Stimulated activated naive CD4-positive, alpha-beta T cell (primary cell): ENCODE data around the gene ITPR2.
"Not testable (repeated sequence)": the region's sequence is repeated elsewhere in the genome, so short reads cannot be mapped to it uniquely, and the experiment has no call there.

Source experiments
- DNase-seq, 6 experiments: peaks; one replicate each; lab custom pipeline; 2025; lab: John Stamatoyannopoulos, UW

Gene ITPR2

DNA sequence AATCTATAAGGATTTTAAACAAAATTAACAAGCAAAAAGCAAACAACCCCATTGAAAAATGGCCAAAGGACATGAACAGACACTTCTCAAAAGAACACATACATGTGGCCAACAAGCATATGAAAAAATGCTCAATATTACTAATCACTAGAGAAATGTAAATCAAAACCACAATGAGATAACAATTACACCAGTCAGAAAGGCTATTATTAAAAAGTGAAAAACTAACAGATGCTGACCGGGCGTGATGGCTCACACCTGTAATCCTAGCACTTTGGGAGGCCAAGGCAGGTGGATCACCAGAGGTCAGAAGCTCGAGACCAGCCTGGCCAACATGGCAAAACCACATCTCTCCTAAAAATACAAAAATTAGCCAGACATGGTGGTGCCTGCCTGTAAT, 315.7 kb downstream of the ITPR2 start:
- not testable (repeated sequence) for DNase-seq

DNA sequence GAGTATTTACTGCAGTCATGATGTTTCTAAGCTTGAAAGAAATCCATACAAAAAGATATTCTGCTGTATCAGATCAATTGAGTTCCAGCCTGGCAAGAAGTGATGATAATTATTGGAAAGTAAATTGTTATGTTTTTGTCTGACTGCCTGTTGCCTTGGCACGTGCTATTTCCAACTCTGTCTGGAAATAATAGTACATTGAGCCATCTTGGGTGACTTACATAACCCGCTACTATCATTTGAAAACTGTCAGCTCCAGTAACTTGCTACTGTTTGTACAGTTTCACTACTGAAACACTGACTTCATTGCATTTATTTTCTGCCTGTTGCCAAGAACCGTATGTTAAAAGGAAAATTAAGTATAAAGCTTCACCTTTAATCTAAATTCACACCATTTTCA, 318.6 kb downstream of the ITPR2 start:
- DNase-seq: no peak

DNA sequence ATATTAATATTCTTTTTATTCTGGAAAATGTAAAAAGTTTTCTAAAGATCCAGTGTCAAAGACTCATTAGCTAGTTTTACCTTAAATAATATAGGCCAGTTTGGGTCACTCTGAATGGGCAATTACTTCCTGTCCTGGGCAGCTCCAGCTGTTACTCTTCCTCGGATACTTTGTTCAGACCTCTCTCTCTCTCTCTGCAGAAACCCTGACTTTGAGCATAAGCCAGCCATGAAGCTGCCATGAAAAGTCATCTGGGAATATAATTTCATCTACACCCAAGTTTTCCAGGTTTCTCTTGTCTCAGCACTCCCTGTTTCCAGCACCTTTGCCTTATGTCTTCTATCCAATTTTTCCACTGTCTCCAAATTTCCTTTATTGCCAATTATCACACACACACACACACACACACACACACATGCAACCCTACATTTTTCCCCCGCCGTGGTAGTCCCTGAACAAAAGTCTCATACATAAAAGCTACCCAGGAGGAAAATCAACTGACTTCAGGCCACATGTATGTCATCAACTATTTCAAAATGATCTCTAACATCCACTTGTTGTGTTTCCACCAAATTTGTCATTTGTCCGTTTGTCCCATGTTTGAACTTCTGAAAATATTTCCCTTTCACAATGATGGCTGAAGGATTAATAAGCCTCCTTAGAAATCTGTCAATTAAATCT, 319.5 kb downstream of the ITPR2 start:
- DNase-seq: no peak

GRCh38 chr12:26512213-26512612, 320.8 kb downstream of the ITPR2 start:
- no peak for DNase-seq

DNA sequence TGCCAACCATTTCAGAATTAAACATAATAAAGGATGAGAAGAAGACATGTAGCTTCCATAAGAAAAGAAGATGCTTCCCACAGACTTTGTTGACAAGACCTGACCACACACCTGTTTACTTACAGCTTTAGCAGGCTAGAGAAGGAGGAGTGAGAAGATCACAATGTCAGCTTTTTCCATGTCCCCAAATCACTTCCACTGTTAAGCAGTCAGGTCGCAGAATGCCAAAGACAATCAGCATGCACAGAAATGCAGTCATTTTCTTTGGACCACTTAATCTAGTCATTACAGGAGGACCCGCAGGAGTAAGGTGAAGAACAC, 322.7 kb downstream of the ITPR2 start:
- DNase-seq: no peak

- no peak for DNase-seq
These were observed 325.4 kb downstream of the ITPR2 start for GRCh38 chr12:26507613-26508012.

- no peak for DNase-seq
These were observed 332.9 kb downstream of the ITPR2 start for GRCh38 chr12:26499979-26500640.

GRCh38 chr12:26496170-26496569, 336.8 kb downstream of the ITPR2 start:
- DNase-seq: no peak

DNA sequence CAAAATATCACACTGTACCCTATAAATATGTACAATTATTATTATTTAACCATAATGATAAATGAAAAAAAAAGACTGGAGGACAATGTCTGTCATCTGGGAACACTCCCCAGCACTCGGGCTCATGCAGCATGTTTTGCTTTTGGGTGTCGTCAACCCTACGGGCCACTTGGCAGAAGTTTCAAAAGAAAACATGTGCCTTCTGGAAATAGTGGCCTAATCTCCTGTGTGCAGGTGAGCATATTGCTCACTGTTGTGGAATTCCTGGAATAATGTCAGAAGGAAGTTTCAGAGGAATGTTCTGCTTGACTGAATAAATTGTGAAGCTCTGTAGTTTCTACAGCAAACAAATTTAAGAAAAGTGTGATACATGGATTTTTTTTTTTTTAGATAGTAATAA, 339.3 kb downstream of the ITPR2 start:
- no peak for DNase-seq

DNA sequence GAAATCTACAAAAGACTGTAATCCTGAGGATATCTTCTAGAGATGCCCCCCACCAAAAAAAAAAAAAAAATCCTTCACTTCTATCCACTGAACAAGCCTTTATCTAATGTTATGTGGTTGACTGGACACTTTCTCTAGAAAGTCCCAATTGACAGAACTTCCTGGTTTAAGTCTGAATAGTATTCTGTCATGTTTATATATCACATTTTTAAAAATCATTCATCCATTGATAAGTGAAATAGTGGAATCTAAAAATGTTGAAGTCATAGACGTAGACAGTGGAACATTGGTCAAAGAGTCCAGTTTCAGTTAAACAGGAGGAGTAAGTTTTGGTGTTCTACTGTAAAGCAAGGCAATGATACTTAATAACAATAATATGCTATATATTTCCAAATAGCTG, 340.6 kb downstream of the ITPR2 start:
- DNase-seq: no peak

- no peak for DNase-seq
These were observed 343.1 kb downstream of the ITPR2 start for GRCh38 chr12:26489908-26490307.

DNA sequence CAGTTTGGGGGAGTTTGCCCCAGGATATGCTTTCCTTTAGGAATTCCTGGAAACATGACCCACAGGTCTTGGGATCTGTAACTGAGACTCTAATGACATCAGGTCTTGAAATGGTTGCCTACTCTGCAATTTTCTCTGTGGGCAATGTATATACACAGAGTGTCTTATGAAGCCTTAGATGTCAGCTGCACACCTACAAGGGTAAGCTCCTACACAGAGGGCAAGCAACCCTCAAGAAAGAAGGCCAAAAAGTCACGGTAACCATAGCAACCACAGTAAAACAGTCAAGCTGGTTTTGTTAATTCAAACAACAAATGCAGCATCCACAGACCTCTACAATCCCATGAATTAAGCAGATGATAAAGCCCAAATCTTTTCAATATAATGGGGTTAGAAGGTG, 344.6 kb downstream of the ITPR2 start:
- no peak for DNase-seq

GRCh38 chr12:26473291-26473690, 359.7 kb downstream of the ITPR2 start:
- DNase-seq: no peak

- DNase-seq: no peak
These were observed 361.4 kb downstream of the ITPR2 start for GRCh38 chr12:26471560-26471959.

GRCh38 chr12:26469421-26470180, 363.4 kb downstream of the ITPR2 start:
- DNase-seq: no peak

DNA sequence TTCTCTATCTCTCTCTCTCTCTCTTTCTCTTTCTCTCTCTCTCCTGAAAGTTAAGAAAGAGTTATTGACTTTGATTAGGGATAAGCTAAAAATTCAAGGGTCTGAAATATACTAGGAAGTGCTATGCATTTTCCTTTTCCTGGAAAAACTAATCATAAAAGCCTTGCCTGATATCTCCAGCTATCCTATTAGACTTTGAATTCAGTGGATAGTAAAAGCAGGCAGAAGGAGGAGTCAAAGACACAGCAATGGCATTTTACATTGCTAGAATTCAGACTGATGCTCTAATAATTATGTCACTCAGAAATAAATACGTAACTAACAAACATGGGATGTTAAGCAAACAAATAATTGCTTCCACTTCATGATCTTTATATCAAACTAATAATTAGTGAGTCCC, 365.6 kb downstream of the ITPR2 start:
- no peak for DNase-seq

DNA sequence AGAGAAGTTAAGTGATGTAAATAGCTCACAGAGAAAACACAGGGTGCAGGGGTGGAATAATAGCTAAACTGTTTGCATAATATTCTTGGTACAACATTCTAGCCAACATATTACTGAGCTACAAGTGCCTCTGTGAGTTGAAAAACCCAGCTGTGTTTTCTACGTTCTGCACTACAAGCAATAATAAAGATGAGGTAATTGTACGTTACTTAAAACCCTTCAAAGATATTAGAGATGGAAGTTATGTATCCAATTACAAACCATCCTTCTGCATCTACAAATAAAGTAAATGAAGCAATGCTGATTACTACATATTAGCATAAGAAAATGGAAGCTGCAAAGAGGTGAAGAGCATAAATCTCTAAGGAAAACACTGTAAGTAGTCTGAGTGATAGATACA, 366.3 kb downstream of the ITPR2 start:
- DNase-seq: no peak

- no peak for DNase-seq
These were observed 367.4 kb downstream of the ITPR2 start for GRCh38 chr12:26465419-26466097.

DNA sequence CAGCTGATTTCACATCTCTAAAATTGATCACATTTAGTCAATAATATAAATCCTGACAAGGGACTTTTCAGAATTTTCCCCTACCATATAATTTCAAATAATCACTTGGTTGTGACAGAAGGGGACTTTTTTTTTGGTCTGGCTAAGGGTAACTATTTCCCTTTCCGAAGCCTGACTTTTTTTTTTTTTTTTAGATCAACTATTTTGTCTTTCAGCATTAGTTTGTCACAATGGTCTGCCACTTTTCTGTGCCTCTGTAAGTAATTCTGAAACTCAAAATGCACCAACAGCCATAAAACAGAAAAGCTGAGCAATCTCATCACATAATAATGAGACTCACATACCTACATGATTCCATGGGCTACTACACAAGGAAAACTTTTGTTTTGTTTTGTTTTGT, 371.2 kb downstream of the ITPR2 start:
- no peak for DNase-seq

DNA sequence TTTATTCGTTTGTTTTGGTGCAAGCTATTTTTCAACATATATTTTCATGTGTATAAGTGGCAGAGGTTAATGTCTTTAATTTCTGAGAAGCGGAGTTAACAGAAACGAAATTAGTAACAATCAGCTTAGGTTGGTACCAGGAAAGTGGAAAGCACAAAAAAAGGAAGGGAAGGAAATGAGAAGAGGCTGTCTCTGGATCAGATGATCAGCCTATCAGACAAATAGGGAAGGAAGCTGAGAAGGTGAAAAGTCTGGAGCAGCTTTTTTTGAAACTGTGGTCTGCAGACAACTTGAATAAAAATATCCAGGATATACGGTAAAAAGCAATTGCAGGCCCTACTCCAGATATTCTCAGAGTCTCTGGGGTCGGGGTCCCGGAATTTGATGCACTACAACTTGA, 372.6 kb downstream of the ITPR2 start:
- no peak for DNase-seq

DNA sequence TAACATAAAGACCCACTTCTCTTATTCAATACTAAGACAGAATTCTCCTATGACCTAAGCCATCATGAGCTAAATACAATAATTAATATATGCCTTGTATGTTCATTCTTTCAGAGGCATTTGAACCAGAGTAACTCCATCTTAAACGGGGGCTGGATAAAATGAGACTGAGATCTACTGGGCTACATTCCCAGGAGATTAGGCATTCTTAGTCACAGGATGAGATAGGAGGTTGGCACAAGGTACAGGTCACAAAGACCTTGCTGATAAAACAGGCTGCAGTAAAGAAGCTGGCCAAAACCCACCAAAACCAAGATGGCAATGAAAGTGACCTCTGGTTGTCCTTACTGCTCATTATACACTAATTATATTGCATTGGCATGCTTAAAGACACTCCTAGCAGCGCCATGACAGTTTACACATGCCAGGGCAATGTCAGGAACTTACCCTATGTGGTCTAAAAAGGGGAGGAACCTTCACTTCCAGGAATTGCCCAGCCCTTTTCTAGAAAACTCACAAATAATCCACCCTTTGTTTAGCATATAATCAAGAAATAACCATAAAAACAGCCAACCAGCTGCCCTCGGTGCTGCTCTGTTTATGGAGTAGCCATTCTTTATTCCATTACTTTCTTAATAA, 376.9 kb downstream of the ITPR2 start:
- no peak for DNase-seq

GRCh38 chr12:26453246-26453645, 379.7 kb downstream of the ITPR2 start:
- no peak for DNase-seq
